Erythroblast (primary cell): ENCODE measurements around the gene VSX1.

Experiments
- GATA1 ChIP-seq: IDR thresholded peaks from 2 replicates; pipeline ENCODE4 v1.6.1; 2011; ENCODE audit warnings: low read depth, mild to moderate bottlenecking, control low read depth, low read length, moderate library complexity
- POLR2A ChIP-seq: IDR thresholded peaks from 2 replicates; pipeline ENCODE4 v1.6.1; 2011; ENCODE audit warnings: mild to moderate bottlenecking, low read length

GRCh38 chr20:25071734-25072133 is 10.2 kb downstream of the VSX1 start:
- no peak for TF ChIP-seq POLR2A
- no peak for TF ChIP-seq GATA1
